NB4 (cell line): ENCODE results near the gene TBC1D21.

Experiments used
- DNase-seq: peaks from one replicate; pipeline ENCODE4 v3.0.0; 2010; ENCODE audit warnings: low read depth
- H3K4me3 ChIP-seq: one replicate; pipeline ENCODE4 v1.5.1; 2011; ENCODE audit warnings: mild to moderate bottlenecking, low read depth, low read length, moderate library complexity
- MYC ChIP-seq: IDR thresholded peaks from 2 replicates; pipeline ENCODE4 v1.6.1; 2011; ENCODE audit warnings: low read depth, low read length
- POLR2A ChIP-seq: IDR thresholded peaks from 2 replicates; pipeline ENCODE4 v1.6.1; 2011; ENCODE audit warnings: mild to moderate bottlenecking; ENCODE audit not compliant: insufficient read length; ENCODE audit errors: extremely low read depth
- TF ChIP-seq, protein P1 (sequence below): IDR thresholded peaks from one replicate; pipeline ENCODE4 v1.5.1; 2012; ENCODE audit warnings: low read depth, low read length
- TF ChIP-seq, protein P2 (sequence below): IDR thresholded peaks from 2 replicates; pipeline ENCODE4 v1.6.1; 2011; ENCODE audit warnings: low read depth, low read length

The TBC1D21 gene

DNA sequence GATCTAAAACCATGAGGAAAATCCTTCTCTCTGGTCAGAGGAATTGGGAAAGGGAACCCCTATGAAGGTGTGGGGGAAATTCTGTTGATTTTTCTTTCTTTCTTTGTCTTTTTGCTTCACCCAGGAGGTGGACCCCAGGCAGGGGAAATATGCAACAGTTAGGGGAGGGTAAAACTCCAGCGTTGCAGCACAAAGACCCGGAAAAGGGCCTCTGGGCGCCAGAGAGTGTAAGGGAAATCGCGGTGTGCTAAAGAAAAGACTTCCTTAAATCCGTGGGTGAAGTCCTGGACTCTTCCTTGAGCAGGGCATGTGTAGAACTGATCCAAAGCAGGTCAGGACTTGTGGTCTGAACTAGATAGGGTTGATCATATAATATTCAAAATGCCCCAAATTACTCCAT, 11.1 kb upstream of the TBC1D21 start:
- no peak overlapping the region for H3K4me3 ChIP-seq
- no peak for DNase-seq
- TF ChIP-seq, protein P1, sequence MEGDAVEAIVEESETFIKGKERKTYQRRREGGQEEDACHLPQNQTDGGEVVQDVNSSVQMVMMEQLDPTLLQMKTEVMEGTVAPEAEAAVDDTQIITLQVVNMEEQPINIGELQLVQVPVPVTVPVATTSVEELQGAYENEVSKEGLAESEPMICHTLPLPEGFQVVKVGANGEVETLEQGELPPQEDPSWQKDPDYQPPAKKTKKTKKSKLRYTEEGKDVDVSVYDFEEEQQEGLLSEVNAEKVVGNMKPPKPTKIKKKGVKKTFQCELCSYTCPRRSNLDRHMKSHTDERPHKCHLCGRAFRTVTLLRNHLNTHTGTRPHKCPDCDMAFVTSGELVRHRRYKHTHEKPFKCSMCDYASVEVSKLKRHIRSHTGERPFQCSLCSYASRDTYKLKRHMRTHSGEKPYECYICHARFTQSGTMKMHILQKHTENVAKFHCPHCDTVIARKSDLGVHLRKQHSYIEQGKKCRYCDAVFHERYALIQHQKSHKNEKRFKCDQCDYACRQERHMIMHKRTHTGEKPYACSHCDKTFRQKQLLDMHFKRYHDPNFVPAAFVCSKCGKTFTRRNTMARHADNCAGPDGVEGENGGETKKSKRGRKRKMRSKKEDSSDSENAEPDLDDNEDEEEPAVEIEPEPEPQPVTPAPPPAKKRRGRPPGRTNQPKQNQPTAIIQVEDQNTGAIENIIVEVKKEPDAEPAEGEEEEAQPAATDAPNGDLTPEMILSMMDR: no peak
- TF ChIP-seq, protein P2, sequence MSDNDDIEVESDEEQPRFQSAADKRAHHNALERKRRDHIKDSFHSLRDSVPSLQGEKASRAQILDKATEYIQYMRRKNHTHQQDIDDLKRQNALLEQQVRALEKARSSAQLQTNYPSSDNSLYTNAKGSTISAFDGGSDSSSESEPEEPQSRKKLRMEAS: no peak
- no peak for TF ChIP-seq POLR2A

DNA sequence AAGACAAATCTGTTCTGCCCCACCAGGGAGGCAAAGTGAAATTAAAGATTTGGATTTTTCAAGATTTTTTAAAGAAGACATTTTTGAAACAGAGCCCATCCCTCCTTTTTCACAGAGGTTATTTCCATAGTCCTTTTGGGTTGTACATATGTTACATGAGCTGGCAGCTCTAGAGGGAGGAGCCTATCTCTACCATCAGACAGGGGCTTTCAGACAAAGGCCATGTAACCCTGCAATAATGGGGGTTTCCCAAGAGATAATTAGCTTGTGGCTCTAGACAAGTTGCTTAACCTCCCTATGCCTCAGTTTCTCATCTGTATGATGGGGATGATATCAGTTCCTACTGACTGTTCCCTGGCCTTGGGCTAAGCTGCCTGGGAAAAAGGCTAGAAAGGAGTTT, 8.0 kb upstream of the TBC1D21 start:
- no peak overlapping the region for H3K4me3 ChIP-seq
- TF ChIP-seq MYC: no peak
- no peak for TF ChIP-seq POLR2A
- TF ChIP-seq, protein P2: no peak
- TF ChIP-seq, protein P1: no peak
- DNase-seq: no peak

DNA sequence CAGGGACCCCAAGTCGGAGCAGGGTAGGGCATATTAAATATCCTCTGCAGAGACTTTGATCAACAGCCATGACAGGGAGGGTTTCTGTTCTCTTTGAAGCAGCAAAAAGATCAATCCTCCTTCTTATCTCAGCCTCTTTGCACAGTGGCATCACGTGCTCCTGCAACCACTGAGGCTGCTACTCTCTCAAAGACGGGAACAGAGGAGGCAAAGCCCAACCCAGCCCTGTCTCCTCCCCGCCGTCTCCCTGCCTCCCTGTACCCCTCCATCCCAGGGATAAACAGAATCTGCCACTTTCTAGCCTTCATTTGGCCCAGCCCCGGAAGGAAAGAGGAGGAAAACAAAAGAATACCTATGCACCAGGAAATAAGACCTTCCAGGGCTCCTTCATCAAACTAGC, 7.5 kb upstream of the TBC1D21 start:
- no peak overlapping the region for H3K4me3 ChIP-seq
- DNase-seq: no peak
- TF ChIP-seq, protein P1: no peak
- TF ChIP-seq POLR2A (no peak), MYC (no peak)
- TF ChIP-seq, protein P2: no peak

- TF ChIP-seq POLR2A (no peak), MYC (no peak)
- TF ChIP-seq, protein P2: no peak
- TF ChIP-seq, protein P1: no peak
- no peak for DNase-seq
- no peak overlapping the region for H3K4me3 ChIP-seq
These were observed 6.9 kb upstream of the TBC1D21 start for GRCh38 chr15:73866481-73866880.

DNA sequence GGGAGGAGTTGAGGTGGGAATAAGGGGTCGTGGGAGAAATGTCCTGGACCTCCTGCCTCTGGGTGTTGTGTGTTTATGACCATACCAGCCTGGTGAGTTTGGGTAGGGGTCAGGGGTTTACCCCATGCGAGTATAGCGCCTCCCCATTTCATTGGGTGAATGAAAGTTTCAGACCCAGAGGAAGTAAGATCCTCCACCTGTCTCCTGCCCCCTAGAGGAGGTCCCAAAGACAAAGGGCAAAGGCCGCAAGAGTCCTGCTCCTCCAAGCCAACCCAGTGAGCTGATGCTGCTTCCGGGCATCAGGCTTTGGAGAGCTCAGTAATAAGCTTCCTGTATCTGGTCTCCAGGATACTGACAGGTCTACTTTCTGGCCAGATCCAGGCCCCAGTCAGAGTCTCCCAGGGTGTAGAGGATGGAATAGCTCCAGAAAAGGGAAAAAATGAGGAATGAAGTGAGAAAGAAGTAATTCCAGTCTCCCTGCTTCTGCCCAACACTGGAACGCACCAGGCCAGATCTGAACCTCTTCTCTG, 6.4 kb upstream of the TBC1D21 start:
- TF ChIP-seq POLR2A: no peak
- TF ChIP-seq, protein P1: peak; percentile 40
- no peak for TF ChIP-seq MYC
- no peak overlapping the region for H3K4me3 ChIP-seq
- DNase-seq: peak; percentile 10

DNA sequence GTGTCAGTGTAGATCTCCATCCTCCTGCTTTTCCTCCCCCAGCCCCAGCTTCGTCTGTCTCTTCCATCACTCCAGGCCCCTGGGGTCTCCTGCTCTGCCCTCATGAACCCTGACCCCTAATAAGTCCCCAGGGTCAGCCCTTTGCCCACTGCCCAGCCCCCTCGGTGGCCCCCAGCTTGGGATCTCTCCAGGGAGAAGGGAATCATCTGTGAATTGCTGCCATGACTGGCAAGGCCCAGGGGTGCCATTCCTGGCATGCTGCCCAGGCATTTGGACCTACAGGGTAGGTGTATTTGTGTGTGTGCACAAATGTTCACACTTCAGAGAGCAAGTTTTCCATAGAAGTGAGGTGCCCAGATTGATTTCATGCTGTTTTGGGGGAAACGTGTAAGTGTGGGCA, 5.9 kb upstream of the TBC1D21 start:
- TF ChIP-seq POLR2A (no peak), MYC (no peak)
- TF ChIP-seq, protein P1: no peak
- TF ChIP-seq, protein P2: no peak
- H3K4me3 ChIP-seq: no peak overlapping the region
- DNase-seq: no peak
